HepG2 (cell line): ENCODE results near the gene MAP4K3. TPM values are rescaled to one million over a fixed set of nuclear protein-coding genes. Genes with fewer than 3 reads are reported as not detected.

Experiments used
- ATAC-seq: fragments of 200-7000 bp; cut with Tn5 transposase; 3 replicates; pipeline ENCODE4 v1.9.1; 2020; ENCODE audit warnings: mild to moderate bottlenecking, moderate library complexity
- BruUV-seq: library from RNA; stranded (reverse); fragments of 400-500 nt; replicated peaks from 2 replicates; lab custom pipeline; 2021; lab: Mats Ljungman, UMichigan
- CTCF ChIA-PET: fragments of 300-600 bp; formaldehyde crosslinking; extraction: SDS; loops from one replicate; lab custom pipeline; 2021; ENCODE audit warnings: low total read pairs, inconsistent platforms, low intra/inter-chr PET ratio; lab: Yijun Ruan, JAX
- POLR2A ChIA-PET: fragments of 350-600 bp; sonication (Branson Sonifier 250); formaldehyde crosslinking; loops from one replicate; lab custom pipeline; 2020; ENCODE audit warnings: antibody characterized with exemption, inconsistent platforms; lab: Yijun Ruan, JAX
- DNase-seq: peaks from one replicate; pipeline ENCODE4 v3.0.0-alpha.2; 2015; ENCODE audit warnings: low spot score
- FAIRE-seq: peaks from 3 replicates; lab custom pipeline; 2011; peaks lifted over from hg19 to GRCh38; lab: Jason Lieb, UNC
- H2AFZ ChIP-seq: one replicate; pipeline ENCODE4 v1.6.1; 2011; ENCODE audit warnings: low read length, inconsistent platforms
- H3K27ac ChIP-seq: fragments of 300-600 bp; 3 replicates; pipeline ENCODE4 v1.8.0; 2011; ENCODE audit warnings: mixed run types, mild to moderate bottlenecking, mixed read lengths, low read length, inconsistent platforms; ENCODE audit not compliant: insufficient read depth; ENCODE audit errors: extremely low read length
- H3K27me3 ChIP-seq, 2 experiments: fragments of 200-600 bp in 1 of 2; 2 replicates in 1 of 2; 3 replicates in 1 of 2; pipeline versions ENCODE4 v1.6.0 to v1.8.0; 2011; ENCODE audit warnings: low read length in 2 of 2, mild to moderate bottlenecking in 2 of 2, moderate library complexity in 2 of 2, inconsistent platforms in 1 of 2; ENCODE audit not compliant: insufficient read depth in 2 of 2, control insufficient read depth in 1 of 2
- H3K36me3 ChIP-seq, 2 experiments: fragments of 200-600 bp in 1 of 2; replicated peaks in 1 of 2; 2 replicates in 1 of 2; 3 replicates in 1 of 2; pipeline versions ENCODE4 v1.5.1 to v1.8.0; 2011; ENCODE audit warnings: low read length in 2 of 2, inconsistent platforms in 1 of 2; ENCODE audit not compliant: insufficient read depth in 2 of 2, control insufficient read depth in 1 of 2
- H3K4me1 ChIP-seq: 2 replicates; pipeline ENCODE4 v1.5.1; 2012; ENCODE audit warnings: low read length, inconsistent platforms; ENCODE audit not compliant: insufficient read depth
- H3K4me2 ChIP-seq: 2 replicates; pipeline ENCODE4 v1.6.0; 2011; ENCODE audit warnings: low read depth, low read length, inconsistent platforms
- H3K4me3 ChIP-seq, 3 experiments: fragments of 200-600 bp in 1 of 3; sonication (generic), shearing (Covaris generic) in 1 of 3; replicated peaks in 1 of 3; 2 replicates each; pipeline ENCODE4 v1.5.1; 2011 to 2016; ENCODE audit warnings: low read length in 3 of 3, inconsistent platforms in 2 of 3, low read depth in 2 of 3, mild to moderate bottlenecking in 2 of 3, control low read depth in 1 of 3, mixed read lengths in 1 of 3; ENCODE audit not compliant: insufficient read depth in 1 of 3
- H3K79me2 ChIP-seq: one replicate; pipeline ENCODE4 v1.6.1; 2011; ENCODE audit warnings: low read length, inconsistent platforms; ENCODE audit not compliant: insufficient read depth
- H3K9ac ChIP-seq: 2 replicates; pipeline ENCODE4 v1.6.0; 2011; ENCODE audit warnings: mild to moderate bottlenecking, low read depth, low read length, inconsistent platforms; ENCODE audit not compliant: insufficient read depth
- H3K9me3 ChIP-seq: 2 replicates; pipeline ENCODE4 v1.5.1; 2012; ENCODE audit warnings: mild to moderate bottlenecking, low read length
- H4K20me1 ChIP-seq: 2 replicates; pipeline ENCODE4 v1.6.0; 2011; ENCODE audit warnings: inconsistent platforms, mild to moderate bottlenecking, low read length, moderate library complexity; ENCODE audit not compliant: insufficient read depth
- ADNP ChIP-seq: sonication (generic); formaldehyde crosslinking; IDR thresholded peaks from 2 replicates; pipeline ENCODE4 v1.4.0; 2020; ENCODE audit warnings: missing genetic modification reagents
- BORCS8-MEF2B ChIP-seq: sonication (generic); formaldehyde crosslinking; IDR thresholded peaks from 2 replicates; pipeline ENCODE4 v1.8.0; 2022; ENCODE audit warnings: mild to moderate bottlenecking, missing genetic modification reagents
- ESRRA ChIP-seq: sonication (generic); formaldehyde crosslinking; IDR thresholded peaks from 2 replicates; pipeline ENCODE4 v1.5.1; 2020; ENCODE audit warnings: mild to moderate bottlenecking, low read depth, missing genetic modification reagents
- MXD3 ChIP-seq: IDR thresholded peaks from 2 replicates; pipeline ENCODE4 v1.6.1; 2016; ENCODE audit warnings: mild to moderate bottlenecking, missing biosample characterization, missing genetic modification reagents
- RBM22 ChIP-seq: fragments of 200-400 bp; formaldehyde crosslinking; optimal IDR thresholded peaks from 2 replicates; pipeline ENCODE3; 2017; ENCODE audit warnings: mild to moderate bottlenecking, low read length, moderate library complexity
- SP140L ChIP-seq: sonication (generic); formaldehyde crosslinking; IDR thresholded peaks from 2 replicates; pipeline ENCODE4 v1.4.0; 2020; ENCODE audit warnings: missing genetic modification reagents, borderline replicate concordance
- SP2 ChIP-seq: sonication (generic); formaldehyde crosslinking; IDR thresholded peaks from 2 replicates; pipeline ENCODE4 v1.5.1; 2020; ENCODE audit warnings: mild to moderate bottlenecking, missing genetic modification reagents
- ZMYM3 ChIP-seq: sonication (generic); formaldehyde crosslinking; IDR thresholded peaks from 2 replicates; pipeline ENCODE4 v1.5.1; 2020; ENCODE audit warnings: mild to moderate bottlenecking, missing genetic modification reagents
- ZNF10 ChIP-seq: sonication (generic); formaldehyde crosslinking; IDR thresholded peaks from 2 replicates; pipeline ENCODE4 v1.4.0; 2020; ENCODE audit warnings: mild to moderate bottlenecking, low read depth, missing genetic modification reagents, borderline replicate concordance
- ZNF547 ChIP-seq: sonication (generic); formaldehyde crosslinking; IDR thresholded peaks from 2 replicates; pipeline ENCODE4 v1.5.1; 2020; ENCODE audit warnings: mild to moderate bottlenecking, missing genetic modification reagents
- WGBS: methylation state at CpG from one replicate; pipeline ENCODE4 v1.1.6; 2017; ENCODE audit warnings: low lambda C conversion rate; 5-methylcytosine and 5-hydroxymethylcytosine counted together
- in situ Hi-C: cut with HindIII; loops from 2 replicates; pipeline ENCODE4 v1.10.0; 2017; ENCODE audit warnings: low pct_unique_long_range_greater_than_20kb; ENCODE audit not compliant: extremely low pct_ligation_motif_present
- intact Hi-C: fragments of 100-400 bp; cut with micrococcal nuclease; formaldehyde crosslinking; loops from one replicate; pipeline ENCODE4 v1.10.0; 2022; ENCODE audit not compliant: unreplicated experiment
- polyA plus RNA-seq, 8 experiments: library from polyadenylated mRNA; depleted of rRNA in 3 of 8; stranded (reverse) in 7 of 8; unstranded in 1 of 8; fragments of >200 nt; fragmentation: Illumina TruSeq in 4 of 8; extraction: Trizol in 4 of 8; gene quantifications; 2 replicates each; pipeline versions ENCODE4 v1.2.1 to v1.2.3, GENCODE V29; 2011 to 2016; ENCODE audit warnings: low read depth in 4 of 8, missing spikeins in 1 of 8, mixed read lengths in 1 of 8; ENCODE audit not compliant: insufficient read depth in 1 of 8
- total RNA-seq, 5 experiments: library from RNA; depleted of rRNA; stranded (reverse); fragments of >200 nt; fragmentation: Illumina TruSeq; extraction: Trizol; gene quantifications; 2 replicates each; pipeline ENCODE4 v1.2.3, GENCODE V29; 2016; ENCODE audit warnings: low read depth in 1 of 5
- TF ChIP-seq, protein P1 (sequence below): sonication (generic); formaldehyde crosslinking; IDR thresholded peaks from 2 replicates; pipeline ENCODE4 v1.4.0; 2020; ENCODE audit warnings: missing genetic modification reagents, borderline replicate concordance

MAP4K3 gene
- total and polyA plus RNA-seq, 2 of the 13 experiments (the other 11 are each of a cell fraction or from before 2014, with no cell fraction given), result 45.9 to 53.2 TPM

DNA sequence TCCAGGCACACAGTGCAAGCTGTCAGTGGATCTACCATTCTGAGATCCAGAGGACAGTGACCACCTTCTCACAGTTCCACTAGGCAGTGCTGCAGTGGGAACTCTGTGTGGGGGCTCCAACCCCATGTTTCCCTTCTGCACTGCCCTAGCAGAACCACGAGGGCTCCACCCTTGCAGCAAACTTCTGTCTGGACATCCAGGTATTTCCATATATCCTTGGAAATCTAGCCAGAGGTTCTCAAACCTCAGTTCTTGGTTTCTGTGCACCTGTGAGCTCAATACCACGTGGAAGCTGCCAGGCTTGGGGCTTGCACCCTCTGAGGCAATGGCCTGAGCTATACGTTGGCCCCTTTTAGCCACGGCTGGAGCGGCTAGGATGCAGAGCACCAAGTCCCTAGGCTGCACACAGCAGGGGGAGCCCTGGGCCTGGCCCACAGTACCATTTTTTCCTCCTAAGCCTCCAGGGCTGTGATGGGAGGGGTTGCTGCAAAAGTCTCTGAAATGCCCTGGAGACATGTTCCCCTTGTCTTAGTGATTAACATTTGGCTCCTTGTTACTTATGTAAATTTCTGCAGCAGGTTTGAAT, 77.5 kb downstream of the MAP4K3 start (continued):
- TF ChIP-seq RBM22 (no peak), SP2 (CRISPR knock-in tag) (no peak), ZNF10 (CRISPR knock-in tag) (no peak), BORCS8-MEF2B (no peak), ZMYM3 (CRISPR knock-in tag) (no peak), ZNF547 (no peak)

- POLR2A ChIA-PET, result no interaction called here
- Histone ChIP-seq H3K4me1 (0 out of 2 replicates have a peak, but pooled peaks cover 8% of the 10 kb centered on the region), H3K4me3 (no peak overlapping the region), H3K9ac (no peak overlapping the region), H4K20me1 (0 out of 2 replicates have a peak, but pooled peaks cover 12% of the 10 kb centered on the region), H3K4me2 (no peak overlapping the region), H3K9me3 (peaks cover 27% of the 10 kb centered on the region), H2AFZ (no peak overlapping the region), H3K79me2 (peaks cover 45% of the 10 kb centered on the region), H3K27me3 (no peaks in the 10 kb centered on the region), H3K36me3 (peaks cover 14 to 52% of the 10 kb centered on the region in 2 experiments), H3K27ac (no peak overlapping the region)
- intact Hi-C loops (no loop called here), in situ Hi-C loops (no loop called here)
- BruUV-seq, result no TSS peak
- CTCF ChIA-PET, result no interaction called here
- no peak for DNase-seq
- WGBS, result 96% methylated on average over 1 of the region's 1 CpG
- TF ChIP-seq SP140L (CRISPR knock-in tag), result no peak
- no peak for TF ChIP-seq ADNP (CRISPR knock-in tag)
- no peak for TF ChIP-seq MXD3 (CRISPR knock-in tag)
- no peak for TF ChIP-seq ESRRA (CRISPR knock-in tag)
- TF ChIP-seq, protein P1, sequence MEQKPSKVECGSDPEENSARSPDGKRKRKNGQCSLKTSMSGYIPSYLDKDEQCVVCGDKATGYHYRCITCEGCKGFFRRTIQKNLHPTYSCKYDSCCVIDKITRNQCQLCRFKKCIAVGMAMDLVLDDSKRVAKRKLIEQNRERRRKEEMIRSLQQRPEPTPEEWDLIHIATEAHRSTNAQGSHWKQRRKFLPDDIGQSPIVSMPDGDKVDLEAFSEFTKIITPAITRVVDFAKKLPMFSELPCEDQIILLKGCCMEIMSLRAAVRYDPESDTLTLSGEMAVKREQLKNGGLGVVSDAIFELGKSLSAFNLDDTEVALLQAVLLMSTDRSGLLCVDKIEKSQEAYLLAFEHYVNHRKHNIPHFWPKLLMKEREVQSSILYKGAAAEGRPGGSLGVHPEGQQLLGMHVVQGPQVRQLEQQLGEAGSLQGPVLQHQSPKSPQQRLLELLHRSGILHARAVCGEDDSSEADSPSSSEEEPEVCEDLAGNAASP, result no peak
- no peak for FAIRE-seq
- ATAC-seq, result peak; percentile 44
These were observed 80.0 kb downstream of the MAP4K3 start for GRCh38 chr2:39356922-39357639.
